ENCODE measurements around the gene TYMS.
A peak's percentile ranks its signal among the peaks of the same experiment; 100 is the strongest.

Gene TYMS

GRCh38 chr18:657311-658000, at the start of gene TYMS:
TSS of gene TYMS (plus strand) at chr18:657653. CDS start at chr18:657743, 90 bp downstream.
- no peak for FAIRE-seq
- peak; percentile 77 for DNase-seq (ENCODE audit: low spot score)

GRCh38 chr18:607930-608329, 49.5 kb upstream of the TYMS start:
- FAIRE-seq = no peak
- DNase-seq (ENCODE audit: low spot score) = no peak

DNA sequence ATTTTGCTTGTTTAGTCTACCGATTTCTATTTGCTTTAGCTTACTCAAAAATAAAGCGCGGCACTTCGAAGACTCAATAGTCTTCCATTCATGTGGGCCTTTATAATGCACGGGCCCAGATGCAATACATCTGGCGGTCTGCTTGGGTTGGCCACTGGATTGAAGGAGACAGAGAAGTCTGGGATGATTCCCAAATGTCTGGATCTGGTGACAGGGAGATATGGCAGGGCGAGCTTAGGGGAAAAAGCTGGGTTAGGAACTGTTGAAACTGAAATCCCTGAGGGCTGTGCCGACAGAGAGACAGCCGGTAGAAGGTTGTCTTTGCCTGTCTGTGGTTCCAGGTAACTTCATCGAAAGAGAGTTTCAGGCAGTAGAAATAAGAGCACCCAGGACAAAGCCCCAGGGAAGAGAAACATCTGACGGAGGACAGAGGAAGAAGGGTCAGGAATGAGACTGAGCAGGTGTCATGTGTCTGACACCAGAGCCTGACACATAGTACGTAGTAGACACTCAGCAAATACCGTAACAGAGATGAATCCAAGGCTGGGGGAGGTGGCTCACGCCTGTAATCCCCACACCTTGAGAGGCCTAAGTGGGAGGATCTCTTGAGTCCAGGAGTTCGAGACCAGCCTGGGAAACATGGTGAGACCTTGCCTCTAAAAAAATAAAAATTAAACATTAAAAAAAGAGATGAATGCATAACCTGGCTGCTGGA, 47.1 kb upstream of the TYMS start:
- DNase-seq (ENCODE audit: low spot score) (no peak), FAIRE-seq (no peak)

- DNase-seq (ENCODE audit: low spot score) = no peak
- FAIRE-seq = no peak
These were observed 45.3 kb upstream of the TYMS start for GRCh38 chr18:612156-612555.

DNA sequence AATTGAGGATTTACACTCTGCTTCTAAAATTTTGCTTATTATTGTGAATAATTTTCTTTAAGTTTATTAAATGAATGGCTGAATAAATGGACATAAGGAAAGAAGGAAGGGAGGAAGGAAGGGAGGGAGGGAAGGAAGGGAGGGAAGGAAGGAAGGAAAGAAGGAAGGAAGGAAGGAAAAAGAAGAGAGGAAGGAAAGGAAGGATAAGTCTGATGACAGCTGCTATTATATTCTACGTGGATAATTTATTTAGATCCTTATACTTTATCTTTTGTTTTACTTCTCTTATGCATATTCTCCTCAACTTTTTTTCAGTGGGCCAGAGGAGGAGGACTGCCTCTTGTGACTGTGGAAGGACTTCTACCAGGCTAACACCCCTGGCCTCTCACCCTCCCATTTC, 43.3 kb upstream of the TYMS start:
- no peak for FAIRE-seq

GRCh38 chr18:615092-615521, 42.3 kb upstream of the TYMS start:
- DNase-seq (ENCODE audit: low spot score) = no peak
- FAIRE-seq = no peak

More for the DNA sequence above, 43.3 kb upstream of the TYMS start:
- DNase-seq (ENCODE audit: low spot score) = no peak

DNA sequence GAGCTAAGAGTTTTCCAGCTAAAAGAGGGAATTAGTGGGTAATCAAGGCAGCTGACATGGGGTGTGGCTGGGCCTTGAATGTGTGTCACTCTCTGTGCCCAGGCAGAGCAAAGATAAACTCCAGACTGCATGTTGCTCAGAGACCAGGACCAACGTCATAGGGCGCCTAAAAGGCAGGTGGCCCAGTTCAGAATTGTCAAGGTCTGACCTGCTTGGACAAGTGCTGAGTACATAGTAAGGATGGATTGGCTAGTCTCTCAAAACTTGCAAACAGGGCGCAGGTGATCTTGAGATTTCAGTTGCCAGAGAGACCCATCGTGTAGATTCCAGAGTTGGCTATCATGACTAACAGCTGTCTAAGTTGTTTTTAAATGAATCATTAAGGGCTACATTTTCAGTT, 41.7 kb upstream of the TYMS start:
- DNase-seq (ENCODE audit: low spot score) = no peak
- FAIRE-seq = no peak

- peak; percentile 76 for FAIRE-seq
- DNase-seq (ENCODE audit: low spot score) = peak; percentile 35
These were observed 41.0 kb upstream of the TYMS start for GRCh38 chr18:616380-616995.

DNA sequence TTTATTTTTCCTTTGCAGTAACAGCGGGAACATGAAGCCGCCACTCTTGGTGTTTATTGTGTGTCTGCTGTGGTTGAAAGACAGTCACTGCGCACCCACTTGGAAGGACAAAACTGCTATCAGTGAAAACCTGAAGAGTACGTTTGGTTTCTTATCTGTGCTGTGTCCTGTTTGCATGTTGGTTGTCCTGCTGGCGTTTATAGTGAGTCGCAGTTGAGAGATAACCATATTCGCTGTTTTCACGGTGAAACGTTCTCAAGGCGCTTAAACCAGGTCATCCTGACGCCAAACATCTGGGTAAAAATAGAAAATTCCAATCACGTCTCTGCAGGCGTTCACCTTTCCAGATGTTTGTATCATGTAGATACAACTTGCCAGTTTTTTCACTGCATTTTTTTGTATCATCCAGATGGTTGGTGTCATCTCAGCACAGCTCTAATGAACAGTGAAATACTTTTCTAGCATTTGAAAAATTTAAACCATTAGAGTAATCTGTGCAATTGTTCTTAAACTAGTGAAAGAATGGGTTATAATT, 39.4 kb upstream of the TYMS start:
- DNase-seq (ENCODE audit: low spot score) = no peak
- no peak for FAIRE-seq

GRCh38 chr18:618618-619017, 38.8 kb upstream of the TYMS start:
- DNase-seq (ENCODE audit: low spot score) (no peak), FAIRE-seq (no peak)

GRCh38 chr18:621291-622043, 36.0 kb upstream of the TYMS start:
- no peak for FAIRE-seq

GRCh38 chr18:622289-622688, 35.2 kb upstream of the TYMS start:
- FAIRE-seq (no peak), DNase-seq (ENCODE audit: low spot score) (no peak)

More at GRCh38 chr18:621291-622043, 36.0 kb upstream of the TYMS start:
- no peak for DNase-seq (ENCODE audit: low spot score)

- DNase-seq (ENCODE audit: low spot score) (peak; percentile 32), FAIRE-seq (peak; percentile 20)
These were observed 33.5 kb upstream of the TYMS start for GRCh38 chr18:623761-624620.

GRCh38 chr18:627231-627630, 30.2 kb upstream of the TYMS start:
- FAIRE-seq (no peak), DNase-seq (ENCODE audit: low spot score) (no peak)

DNA sequence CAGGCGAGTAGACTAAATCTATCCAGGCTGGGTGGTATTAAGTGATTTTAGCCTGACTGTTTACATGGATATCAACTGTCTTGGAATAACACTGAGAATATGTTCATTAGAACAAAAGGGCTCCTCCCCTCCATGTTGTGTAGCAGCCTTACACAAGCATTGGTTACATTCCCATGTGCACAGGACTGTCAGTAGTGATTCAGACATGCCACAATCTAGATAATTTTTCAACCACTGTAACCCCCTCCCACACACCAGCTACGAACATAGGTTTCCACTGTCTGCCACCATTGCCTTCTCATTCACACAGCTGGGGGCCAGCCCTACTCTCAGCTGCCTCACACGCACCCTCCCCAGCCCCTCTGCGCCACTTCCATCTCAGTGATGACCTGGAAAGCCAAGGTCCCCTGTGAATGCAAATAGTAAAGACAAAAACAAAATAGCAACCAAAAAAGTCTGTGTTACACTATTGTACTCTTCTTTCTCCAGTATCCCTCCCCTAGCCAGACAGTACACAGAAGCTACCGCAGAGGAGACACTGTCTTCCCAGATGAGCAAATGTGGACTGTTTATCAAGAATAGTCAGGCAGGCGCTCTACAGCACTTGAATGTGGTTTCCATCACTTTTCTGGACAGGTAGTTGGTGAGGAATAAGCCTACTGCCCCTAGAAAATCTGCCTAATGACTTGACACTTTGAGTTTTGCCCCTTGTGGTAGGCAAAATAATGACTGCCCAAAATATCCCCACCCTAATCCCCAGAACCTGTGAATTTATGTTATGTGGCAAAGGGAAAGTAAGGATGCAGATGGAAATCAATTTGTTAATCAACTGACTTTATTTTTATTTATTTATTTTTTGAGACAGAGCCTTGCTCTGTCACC, 27.9 kb upstream of the TYMS start:
- no peak for FAIRE-seq

GRCh38 chr18:631560-631959, 25.9 kb upstream of the TYMS start:
- DNase-seq (ENCODE audit: low spot score) (no peak), FAIRE-seq (no peak)

More for the DNA sequence above, 27.9 kb upstream of the TYMS start:
- no peak for DNase-seq (ENCODE audit: low spot score)

- DNase-seq (ENCODE audit: low spot score) (no peak), FAIRE-seq (no peak)
These were observed 22.9 kb upstream of the TYMS start for GRCh38 chr18:634551-635045.

DNA sequence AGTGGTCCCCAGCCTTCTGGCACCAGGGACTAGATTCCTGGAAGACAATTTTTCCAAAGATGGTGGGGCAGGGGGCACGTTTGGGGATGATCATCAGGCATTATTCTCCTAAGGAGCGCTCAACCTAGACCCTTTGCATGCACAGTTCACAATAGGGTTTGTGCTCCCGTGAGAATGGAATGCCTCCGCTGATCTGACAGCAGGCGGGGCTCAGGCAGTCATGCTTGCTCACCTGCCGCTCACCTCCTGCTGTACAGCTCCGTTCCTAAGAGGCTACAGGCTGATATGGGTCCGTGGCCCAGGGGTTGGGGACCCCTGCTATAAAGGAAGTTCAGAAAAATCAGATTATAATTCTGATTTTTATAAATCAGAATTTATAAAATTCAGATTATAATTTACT, 22.3 kb upstream of the TYMS start:
- DNase-seq (ENCODE audit: low spot score) (no peak), FAIRE-seq (no peak)

GRCh38 chr18:641224-641623, 16.2 kb upstream of the TYMS start:
- no peak for DNase-seq (ENCODE audit: low spot score)
- no peak for FAIRE-seq
